ENCODE data around the gene CCL23.

CCL23 gene

GRCh38 chr17:35965272-35965671 is 52.5 kb downstream of the CCL23 start:
- DNase-seq, result no peak

- DNase-seq, result no peak
These were observed 54.1 kb downstream of the CCL23 start for GRCh38 chr17:35963663-35964062.

Measured in NCI-H748 treated with DMSO at 0.1 percent for 48 hours (cell line).